Endothelial cell (in vitro differentiated cells): ENCODE data around the gene KCNJ2. TPM values are rescaled to one million over a fixed set of nuclear protein-coding genes. Genes with fewer than 3 reads are reported as not detected.

Source experiments
- DNase-seq: peaks from one replicate; pipeline ENCODE4 v3.0.0; 2021; ENCODE audit warnings: low spot score
- H3K27ac Mint-ChIP-seq: one replicate; pipeline ENCODE4 v1.8.0; 2021; ENCODE audit warnings: mixed read lengths, inconsistent platforms; ENCODE audit not compliant: unreplicated experiment
- H3K27me3 Mint-ChIP-seq: one replicate; pipeline ENCODE4 v1.8.0; 2021; ENCODE audit warnings: mild to moderate bottlenecking, moderate library complexity, mixed read lengths, inconsistent platforms; ENCODE audit not compliant: unreplicated experiment
- H3K36me3 Mint-ChIP-seq: one replicate; pipeline ENCODE4 v1.8.0; 2021; ENCODE audit warnings: mild to moderate bottlenecking, low read depth, mixed read lengths, inconsistent platforms; ENCODE audit not compliant: unreplicated experiment
- H3K4me1 Mint-ChIP-seq: one replicate; pipeline ENCODE4 v1.8.0; 2021; ENCODE audit warnings: mild to moderate bottlenecking, mixed read lengths, inconsistent platforms; ENCODE audit not compliant: unreplicated experiment
- H3K4me3 Mint-ChIP-seq: one replicate; pipeline ENCODE4 v1.8.0; 2021; ENCODE audit warnings: mild to moderate bottlenecking, mixed read lengths, inconsistent platforms; ENCODE audit not compliant: unreplicated experiment
- H3K9me3 Mint-ChIP-seq: one replicate; pipeline ENCODE4 v1.8.0; 2021; ENCODE audit warnings: mixed read lengths, inconsistent platforms; ENCODE audit not compliant: unreplicated experiment
- CTCF ChIP-seq: fragments of 200-600 bp; sonication (generic); IDR thresholded peaks from one replicate; pipeline ENCODE4 v1.5.0; 2021; ENCODE audit warnings: antibody characterized with exemption; ENCODE audit not compliant: unreplicated experiment
- total RNA-seq: library from RNA; stranded (reverse); fragmentation: NEBNext Ultra II Directional; extraction: Animal tissue kit (Norgen Biotek cat#: 25700); gene quantifications from one replicate; pipeline ENCODE4 v1.2.1, GENCODE V29; 2021; ENCODE audit not compliant: unreplicated experiment

The KCNJ2 gene
- total RNA-seq, 1 donor from 2014 or later: 29.4 TPM

- H3K4me1 Mint-ChIP-seq: no peaks in the 10 kb centered on the region
- peaks cover 7% of the 10 kb centered on the region for H3K9me3 Mint-ChIP-seq
- TF ChIP-seq CTCF: no peak
- no peak overlapping the region for H3K4me3 Mint-ChIP-seq
- H3K27ac Mint-ChIP-seq: no peak overlapping the region
- peaks cover 4% of the 10 kb centered on the region for H3K36me3 Mint-ChIP-seq
- DNase-seq: no peak
- H3K27me3 Mint-ChIP-seq: no peaks in the 10 kb centered on the region
Observed at GRCh38 chr17:70215656-70216055, 46.3 kb downstream of the KCNJ2 start.

DNA sequence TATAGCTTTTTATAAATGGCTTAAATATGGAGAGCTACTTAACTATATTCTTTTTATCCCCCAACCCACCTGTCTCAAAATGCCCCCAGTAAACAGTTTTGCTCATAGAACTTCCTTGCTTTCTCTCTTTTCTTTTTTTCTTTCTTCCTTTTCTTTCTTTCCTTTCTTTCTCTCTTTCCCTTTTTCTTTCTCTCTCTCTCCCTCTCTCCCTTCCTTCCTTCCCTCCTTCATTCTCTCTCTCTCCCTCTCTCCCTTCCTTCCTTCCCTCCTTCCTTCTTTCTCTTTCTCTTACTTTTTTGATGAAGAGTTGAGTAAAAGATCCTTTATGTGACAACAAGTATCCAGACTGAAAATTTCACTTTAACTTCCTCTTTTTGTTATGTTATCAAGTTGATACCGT is 48.2 kb downstream of the KCNJ2 start:
- no peak for TF ChIP-seq CTCF
- Mint-ChIP-seq H3K4me1 (no peaks in the 10 kb centered on the region), H3K36me3 (peaks cover 4% of the 10 kb centered on the region), H3K9me3 (peaks cover 7% of the 10 kb centered on the region), H3K4me3 (no peak overlapping the region), H3K27ac (no peak overlapping the region), H3K27me3 (no peaks in the 10 kb centered on the region)
- DNase-seq: no peak

GRCh38 chr17:70225276-70225675 is 55.9 kb downstream of the KCNJ2 start:
- Mint-ChIP-seq H3K27me3 (no peaks in the 10 kb centered on the region), H3K4me1 (no peaks in the 10 kb centered on the region), H3K27ac (no peak overlapping the region), H3K36me3 (no peaks in the 10 kb centered on the region), H3K9me3 (no peaks in the 10 kb centered on the region), H3K4me3 (no peak overlapping the region)
- TF ChIP-seq CTCF: no peak
- no peak for DNase-seq

Other genes with a start within 250 kb of the KCNJ2 start
- gene KCNJ16, start 94.3 kb upstream of the KCNJ2 start, total RNA-seq: 0.23 TPM